HEK293 (cell line): ENCODE measurements around the gene NEIL1.
A peak's percentile ranks its signal among the peaks of the same experiment; 100 is the strongest.

ENCODE experiments used
- CTCF ChIA-PET: fragments of 350-600 bp; formaldehyde crosslinking; extraction: SDS; loops from one replicate; lab custom pipeline; 2021; ENCODE audit warnings: antibody characterized with exemption; lab: Yijun Ruan, JAX
- POLR2A ChIA-PET: fragments of 300-600 bp; formaldehyde crosslinking; extraction: SDS; loops from one replicate; lab custom pipeline; 2020; ENCODE audit warnings: antibody characterized with exemption, inconsistent platforms; lab: Yijun Ruan, JAX
- H3K27ac ChIP-seq: fragments of 200-500 bp; sonication (Bioruptor generic); 2 replicates; pipeline ENCODE4 v1.5.1; 2014; ENCODE audit warnings: low read depth, low read length, control low read depth, inconsistent platforms; ENCODE audit errors: extremely low read depth
- H3K36me3 ChIP-seq, 2 experiments: fragments of 200-500 bp in 1 of 2; sonication (Bioruptor generic) in 1 of 2; 1 replicate in 1 of 2; 2 replicates in 1 of 2; pipeline ENCODE4 v1.5.1; 2014 to 2017; ENCODE audit warnings: inconsistent platforms in 2 of 2, low read length in 2 of 2; ENCODE audit not compliant: control insufficient read depth in 2 of 2, insufficient read depth in 1 of 2
- H3K4me1 ChIP-seq: fragments of 200-500 bp; sonication (Bioruptor generic); 2 replicates; pipeline ENCODE4 v1.5.1; 2014; ENCODE audit warnings: mild to moderate bottlenecking, low read length, inconsistent platforms; ENCODE audit not compliant: control insufficient read depth, insufficient read depth
- H3K4me3 ChIP-seq: 2 replicates; pipeline ENCODE4 v1.5.1; 2011; ENCODE audit warnings: low read depth, mild to moderate bottlenecking, control low read depth, low read length, moderate library complexity
- H3K9me3 ChIP-seq: fragments of 200-500 bp; sonication (Bioruptor generic); 2 replicates; pipeline ENCODE4 v1.5.1; 2014; ENCODE audit warnings: low read depth, low read length, inconsistent platforms; ENCODE audit not compliant: control insufficient read depth, insufficient read depth
- EGR2 ChIP-seq: fragments of 450-650 bp; formaldehyde crosslinking; IDR thresholded peaks from 2 replicates; pipeline ENCODE4 v1.5.1; 2016; ENCODE audit warnings: low read depth, missing biosample characterization, missing genetic modification characterization
- FEZF1 ChIP-seq: fragments of 450-650 bp; formaldehyde crosslinking; IDR thresholded peaks from 2 replicates; pipeline ENCODE4 v1.5.1; 2016; ENCODE audit warnings: missing biosample characterization, missing genetic modification characterization
- GLI2 ChIP-seq: fragments of 450-650 bp; formaldehyde crosslinking; IDR thresholded peaks from 2 replicates; pipeline ENCODE4; 2017; ENCODE audit warnings: missing biosample characterization, missing genetic modification characterization, low read depth, borderline replicate concordance
- MEIS1 ChIP-seq: sonication (generic); formaldehyde crosslinking; IDR thresholded peaks from 2 replicates; pipeline ENCODE4 v1.8.1; 2022; ENCODE audit warnings: missing genetic modification reagents, mild to moderate bottlenecking, borderline replicate concordance
- OVOL3 ChIP-seq: fragments of 450-650 bp; formaldehyde crosslinking; IDR thresholded peaks from 2 replicates; pipeline ENCODE4 v1.5.1; 2016; ENCODE audit warnings: missing biosample characterization, missing genetic modification characterization
- RBAK ChIP-seq: fragments of 450-650 bp; formaldehyde crosslinking; IDR thresholded peaks from 2 replicates; pipeline ENCODE4 v1.5.1; 2016; ENCODE audit warnings: missing biosample characterization, missing genetic modification characterization
- SCRT1 ChIP-seq: fragments of 450-650 bp; formaldehyde crosslinking; IDR thresholded peaks from 2 replicates; pipeline ENCODE4 v1.5.1; 2016; ENCODE audit warnings: missing biosample characterization, missing genetic modification characterization, borderline replicate concordance
- TRIM28 ChIP-seq: IDR thresholded peaks from 2 replicates; pipeline ENCODE4 v1.6.1; 2011; ENCODE audit warnings: low read length, control low read depth, borderline replicate concordance
- ZBTB48 ChIP-seq: fragments of 450-650 bp; formaldehyde crosslinking; IDR thresholded peaks from 2 replicates; pipeline ENCODE4 v1.5.1; 2016; ENCODE audit warnings: missing biosample characterization, missing genetic modification characterization
- ZEB2 ChIP-seq: fragments of 450-650 bp; formaldehyde crosslinking; IDR thresholded peaks from 2 replicates; pipeline ENCODE4 v1.5.1; 2016; ENCODE audit warnings: missing biosample characterization, missing genetic modification characterization
- ZNF184 ChIP-seq: fragments of 450-650 bp; IDR thresholded peaks from 2 replicates; pipeline ENCODE4 v1.5.1; 2018; ENCODE audit warnings: missing biosample characterization, mild to moderate bottlenecking, missing genetic modification characterization
- ZNF23 ChIP-seq: fragments of 450-650 bp; formaldehyde crosslinking; IDR thresholded peaks from 2 replicates; pipeline ENCODE4 v1.5.1; 2016; ENCODE audit warnings: missing biosample characterization, missing genetic modification characterization, borderline replicate concordance
- ZNF416 ChIP-seq: fragments of 450-650 bp; formaldehyde crosslinking; IDR thresholded peaks from 2 replicates; pipeline ENCODE4 v1.5.1; 2016; ENCODE audit warnings: missing biosample characterization, missing genetic modification characterization
- ZNF423 ChIP-seq: fragments of 450-650 bp; formaldehyde crosslinking; IDR thresholded peaks from 2 replicates; pipeline ENCODE4 v1.5.1; 2016; ENCODE audit warnings: missing biosample characterization, missing genetic modification characterization
- ZNF433 ChIP-seq: fragments of 450-650 bp; formaldehyde crosslinking; IDR thresholded peaks from 2 replicates; pipeline ENCODE4 v1.5.1; 2016; ENCODE audit warnings: missing biosample characterization, missing genetic modification characterization, low read depth
- ZNF529 ChIP-seq: fragments of 450-650 bp; formaldehyde crosslinking; IDR thresholded peaks from 2 replicates; pipeline ENCODE4 v1.5.1; 2017; ENCODE audit warnings: missing genetic modification characterization, missing biosample characterization; ENCODE audit not compliant: insufficient replicate concordance
- ZNF549 ChIP-seq: fragments of 450-650 bp; IDR thresholded peaks from 2 replicates; pipeline ENCODE4 v1.5.1; 2018; ENCODE audit warnings: missing biosample characterization, missing genetic modification characterization, mild to moderate bottlenecking, inconsistent platforms, moderate library complexity
- ZNF558 ChIP-seq: fragments of 450-650 bp; formaldehyde crosslinking; IDR thresholded peaks from 2 replicates; pipeline ENCODE4 v1.5.1; 2016; ENCODE audit warnings: missing biosample characterization, missing genetic modification characterization
- ZNF560 ChIP-seq: fragments of 450-650 bp; formaldehyde crosslinking; IDR thresholded peaks from 2 replicates; pipeline ENCODE4 v1.5.1; 2017; ENCODE audit warnings: missing biosample characterization, missing genetic modification characterization, borderline replicate concordance
- ZNF785 ChIP-seq: fragments of 450-650 bp; formaldehyde crosslinking; IDR thresholded peaks from 2 replicates; pipeline ENCODE4 v1.5.1; 2016; ENCODE audit warnings: missing biosample characterization, missing genetic modification characterization
- ZNF837 ChIP-seq: fragments of 450-650 bp; formaldehyde crosslinking; IDR thresholded peaks from 2 replicates; pipeline ENCODE4 v1.5.1; 2016; ENCODE audit warnings: missing biosample characterization, missing genetic modification characterization
- ZSCAN23 ChIP-seq: fragments of 450-650 bp; formaldehyde crosslinking; IDR thresholded peaks from 2 replicates; pipeline ENCODE4 v1.5.1; 2016; ENCODE audit warnings: missing biosample characterization, missing genetic modification characterization
- TF ChIP-seq, protein P1 (sequence below): fragments of 450-650 bp; formaldehyde crosslinking; IDR thresholded peaks from 2 replicates; pipeline ENCODE4 v1.5.1; 2016; ENCODE audit warnings: missing biosample characterization, missing genetic modification characterization, borderline replicate concordance
- TF ChIP-seq, protein P2 (sequence below): fragments of 450-650 bp; formaldehyde crosslinking; IDR thresholded peaks from 2 replicates; pipeline ENCODE4 v1.5.1; 2016; ENCODE audit warnings: missing biosample characterization, missing genetic modification characterization

NEIL1 gene

DNA sequence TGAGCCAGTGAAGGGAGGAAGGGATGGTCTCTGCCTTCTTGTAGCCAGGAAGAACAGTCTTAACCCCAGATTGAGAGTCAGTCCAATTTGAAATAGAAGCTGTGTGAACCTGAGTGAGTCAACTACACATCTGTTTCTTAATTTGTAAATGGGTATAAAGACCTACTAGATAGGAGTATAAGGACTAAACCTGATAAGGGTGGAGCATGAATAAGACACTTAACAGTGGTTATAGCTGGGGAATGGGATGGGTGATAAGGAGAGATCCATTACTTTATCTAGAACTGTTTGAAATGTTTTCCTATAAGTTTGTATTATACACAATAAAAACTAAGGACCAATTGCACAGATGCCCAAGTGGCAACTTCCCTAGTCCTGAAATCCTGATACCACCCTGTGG is 20.2 kb downstream of the NEIL1 start:
- Histone ChIP-seq H3K36me3 (peaks cover 29 to 57% of the 10 kb centered on the region in 2 experiments), H3K9me3 (no peaks in the 10 kb centered on the region), H3K27ac (no peak overlapping the region), H3K4me1 (peaks cover 8% of the 10 kb centered on the region), H3K4me3 (no peak overlapping the region)
- TF ChIP-seq ZNF23 (tag by site-specific recombination) = no peak
- ChIA-PET CTCF (interaction anchor here (0.8 to 5.3 kb wide), 27 partner anchors 10 to 435 kb away, joined by 3 to 66 read pairs (median 9); partner anchors contain the start of genes COMMD4, IMP3, SIN3A and SNX33), POLR2A (interaction anchor here (1.0 to 5.8 kb wide), 9 partner anchors 7 to 344 kb away, joined by 3 to 242 read pairs (median 14); partner anchors contain the start of genes NEIL1, PPCDC, PTPN9 and SIN3A)

DNA sequence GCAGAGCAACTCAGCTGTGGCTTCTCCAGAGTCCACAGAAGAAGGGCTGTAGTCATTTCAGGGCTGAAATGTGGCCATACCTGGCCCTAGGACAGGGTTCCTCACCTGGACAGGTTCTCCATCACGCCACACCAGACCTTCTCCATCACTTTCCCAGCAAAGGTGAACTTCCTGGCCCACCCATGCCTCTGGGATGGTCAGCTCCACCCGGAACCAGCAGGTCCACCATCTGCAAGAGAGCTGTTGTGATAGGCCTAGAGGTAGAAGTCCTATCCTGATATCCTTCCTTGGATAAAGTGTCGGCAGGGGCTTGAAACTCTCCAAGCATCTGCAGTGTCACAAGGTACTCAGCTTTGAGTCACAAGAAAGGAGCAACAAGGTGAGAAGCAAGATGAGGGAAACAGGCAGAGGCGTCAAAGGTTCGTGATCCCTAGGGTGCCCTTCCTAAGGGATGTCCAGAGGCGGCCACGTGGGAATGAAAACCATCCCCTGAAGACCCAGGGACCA is 20.6 kb downstream of the NEIL1 start:
- ChIA-PET CTCF (interaction anchor here (0.5 to 5.3 kb wide), 50 partner anchors 8 to 616 kb away, joined by 3 to 66 read pairs (median 6); partner anchors contain the start of genes COMMD4, IMP3, SIN3A and SNX33), POLR2A (interaction anchor here (0.5 to 5.8 kb wide), 38 partner anchors 8 to 1564 kb away, joined by 3 to 242 read pairs (median 4); partner anchors contain the start of genes COMMD4, IMP3, NEIL1 and PPCDC)
- peaks cover 31 to 56% of the 10 kb centered on the region in 2 experiments for H3K36me3 ChIP-seq
- H3K4me1 ChIP-seq = peaks cover 8% of the 10 kb centered on the region
- TF ChIP-seq ZNF837 (tag by site-specific recombination) (no peak), ZBTB48 (tag by site-specific recombination) (peak; percentile 100), ZNF433 (tag by site-specific recombination) (no peak), ZEB2 (tag by site-specific recombination) (no peak), EGR2 (tag by site-specific recombination) (no peak), RBAK (tag by site-specific recombination) (no peak), ZNF423 (tag by site-specific recombination) (peak; percentile 98), ZNF560 (tag by site-specific recombination) (no peak), ZNF558 (tag by site-specific recombination) (no peak)
- TF ChIP-seq, protein P1, sequence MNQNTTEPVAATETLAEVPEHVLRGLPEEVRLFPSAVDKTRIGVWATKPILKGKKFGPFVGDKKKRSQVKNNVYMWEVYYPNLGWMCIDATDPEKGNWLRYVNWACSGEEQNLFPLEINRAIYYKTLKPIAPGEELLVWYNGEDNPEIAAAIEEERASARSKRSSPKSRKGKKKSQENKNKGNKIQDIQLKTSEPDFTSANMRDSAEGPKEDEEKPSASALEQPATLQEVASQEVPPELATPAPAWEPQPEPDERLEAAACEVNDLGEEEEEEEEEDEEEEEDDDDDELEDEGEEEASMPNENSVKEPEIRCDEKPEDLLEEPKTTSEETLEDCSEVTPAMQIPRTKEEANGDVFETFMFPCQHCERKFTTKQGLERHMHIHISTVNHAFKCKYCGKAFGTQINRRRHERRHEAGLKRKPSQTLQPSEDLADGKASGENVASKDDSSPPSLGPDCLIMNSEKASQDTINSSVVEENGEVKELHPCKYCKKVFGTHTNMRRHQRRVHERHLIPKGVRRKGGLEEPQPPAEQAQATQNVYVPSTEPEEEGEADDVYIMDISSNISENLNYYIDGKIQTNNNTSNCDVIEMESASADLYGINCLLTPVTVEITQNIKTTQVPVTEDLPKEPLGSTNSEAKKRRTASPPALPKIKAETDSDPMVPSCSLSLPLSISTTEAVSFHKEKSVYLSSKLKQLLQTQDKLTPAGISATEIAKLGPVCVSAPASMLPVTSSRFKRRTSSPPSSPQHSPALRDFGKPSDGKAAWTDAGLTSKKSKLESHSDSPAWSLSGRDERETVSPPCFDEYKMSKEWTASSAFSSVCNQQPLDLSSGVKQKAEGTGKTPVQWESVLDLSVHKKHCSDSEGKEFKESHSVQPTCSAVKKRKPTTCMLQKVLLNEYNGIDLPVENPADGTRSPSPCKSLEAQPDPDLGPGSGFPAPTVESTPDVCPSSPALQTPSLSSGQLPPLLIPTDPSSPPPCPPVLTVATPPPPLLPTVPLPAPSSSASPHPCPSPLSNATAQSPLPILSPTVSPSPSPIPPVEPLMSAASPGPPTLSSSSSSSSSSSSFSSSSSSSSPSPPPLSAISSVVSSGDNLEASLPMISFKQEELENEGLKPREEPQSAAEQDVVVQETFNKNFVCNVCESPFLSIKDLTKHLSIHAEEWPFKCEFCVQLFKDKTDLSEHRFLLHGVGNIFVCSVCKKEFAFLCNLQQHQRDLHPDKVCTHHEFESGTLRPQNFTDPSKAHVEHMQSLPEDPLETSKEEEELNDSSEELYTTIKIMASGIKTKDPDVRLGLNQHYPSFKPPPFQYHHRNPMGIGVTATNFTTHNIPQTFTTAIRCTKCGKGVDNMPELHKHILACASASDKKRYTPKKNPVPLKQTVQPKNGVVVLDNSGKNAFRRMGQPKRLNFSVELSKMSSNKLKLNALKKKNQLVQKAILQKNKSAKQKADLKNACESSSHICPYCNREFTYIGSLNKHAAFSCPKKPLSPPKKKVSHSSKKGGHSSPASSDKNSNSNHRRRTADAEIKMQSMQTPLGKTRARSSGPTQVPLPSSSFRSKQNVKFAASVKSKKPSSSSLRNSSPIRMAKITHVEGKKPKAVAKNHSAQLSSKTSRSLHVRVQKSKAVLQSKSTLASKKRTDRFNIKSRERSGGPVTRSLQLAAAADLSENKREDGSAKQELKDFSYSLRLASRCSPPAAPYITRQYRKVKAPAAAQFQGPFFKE (tag by site-specific recombination) = no peak
- no peak overlapping the region for H3K27ac ChIP-seq
- no peaks in the 10 kb centered on the region for H3K9me3 ChIP-seq
- H3K4me3 ChIP-seq = peak overlapping the region; percentile 88; the same call in 1 of the 2 replicates

DNA sequence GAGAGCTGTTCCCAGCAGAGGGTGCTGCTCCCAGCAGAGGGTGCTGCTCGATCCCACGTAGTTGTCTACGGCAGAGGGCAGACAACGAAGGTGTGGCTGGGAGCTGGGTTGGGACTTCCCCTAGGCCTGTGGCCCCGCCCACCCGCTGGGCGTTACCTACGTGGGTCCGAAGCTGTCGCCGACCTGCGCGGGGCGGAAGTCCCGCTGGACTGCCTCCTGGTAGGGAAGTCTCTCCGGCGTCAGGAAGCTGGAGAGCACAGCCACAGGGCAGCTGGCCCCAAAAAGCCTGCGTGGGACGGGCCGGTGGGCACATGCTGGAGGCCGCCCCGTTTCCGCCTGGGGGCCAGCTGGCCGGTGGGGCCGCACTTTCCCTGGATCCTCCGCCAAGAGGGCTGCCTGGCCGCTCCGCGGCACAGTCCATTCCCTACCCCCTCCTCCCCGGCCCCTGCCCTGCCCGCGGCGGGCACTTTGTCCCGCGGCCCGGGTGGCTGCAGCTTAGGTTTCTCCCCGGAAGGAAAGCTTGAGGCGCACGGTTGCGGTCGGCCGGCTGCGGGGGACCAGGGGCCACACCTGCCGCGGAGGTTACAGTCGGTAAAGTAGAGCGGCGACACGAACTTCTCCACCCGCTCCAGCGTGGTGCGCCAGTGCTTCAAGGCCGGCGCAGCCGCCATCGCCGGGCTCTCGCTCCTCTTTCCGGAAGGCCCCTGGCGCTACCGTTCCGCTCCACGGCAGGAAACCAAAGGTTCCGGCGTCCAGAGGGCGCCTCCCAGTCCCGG is 21.3 kb downstream of the NEIL1 start, which contains the start of gene MAN2C1:
Gene MAN2C1 (minus strand): TSS at position 695 of the 776 bp plus-strand sequence. CDS start 24 bp downstream, at position 671.
- ChIA-PET CTCF (interaction anchor here (0.5 to 5.3 kb wide), 58 partner anchors 9 to 616 kb away, joined by 3 to 66 read pairs (median 5); partner anchors contain the start of genes COMMD4, IMP3, SIN3A and SNX33), POLR2A (interaction anchor here (0.5 to 5.8 kb wide), 48 partner anchors 8 to 1563 kb away, joined by 3 to 242 read pairs (median 4); partner anchors contain the start of genes COMMD4, IMP3, NEIL1 and PPCDC)
- Histone ChIP-seq H3K36me3 (peaks cover 36 to 54% of the 10 kb centered on the region in 2 experiments), H3K4me3 (peak within 1 kb of the TSS; percentile 88), H3K27ac (peak within 1 kb of the TSS; percentile 81), H3K9me3 (no peaks in the 10 kb centered on the region), H3K4me1 (peaks cover 8% of the 10 kb centered on the region)
- TF ChIP-seq OVOL3 = peak; percentile 91
- TF ChIP-seq GLI2 (tag by site-specific recombination) = no peak
- 0 out of 2 replicates have a peak, but pooled peaks have one; percentile 27 for TF ChIP-seq ZNF423 (tag by site-specific recombination)
- TF ChIP-seq ZNF416 (tag by site-specific recombination) = no peak
- peak; percentile 82; the same call in 1 of the 2 replicates for TF ChIP-seq ZNF785 (tag by site-specific recombination)
- TF ChIP-seq ZSCAN23 (tag by site-specific recombination) = peak; percentile 93
- peak; percentile 88 for TF ChIP-seq ZNF184
- TF ChIP-seq SCRT1 (tag by site-specific recombination) = 0 out of 2 replicates have a peak, but pooled peaks have one; percentile 33
- TF ChIP-seq, protein P2, sequence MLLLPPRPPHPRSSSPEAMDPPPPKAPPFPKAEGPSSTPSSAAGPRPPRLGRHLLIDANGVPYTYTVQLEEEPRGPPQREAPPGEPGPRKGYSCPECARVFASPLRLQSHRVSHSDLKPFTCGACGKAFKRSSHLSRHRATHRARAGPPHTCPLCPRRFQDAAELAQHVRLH (tag by site-specific recombination) = peak; percentile 98
- no peak for TF ChIP-seq ZNF549 (tag by site-specific recombination)
- no peak for TF ChIP-seq MEIS1
- no peak for TF ChIP-seq ZNF529
- TF ChIP-seq FEZF1 = peak; percentile 55
- no peak; the same call in 1 of the 2 replicates for TF ChIP-seq TRIM28
